GM13977 (cell line): Measurements from ENCODE around the gene AFM.

Source experiments
- DNase-seq: peaks from one replicate; pipeline ENCODE4 v3.0.0; 2012; ENCODE audit warnings: low spot score
- in situ Hi-C: fragments of 300-500 bp; cut with MboI; formaldehyde crosslinking; loops from one replicate; pipeline ENCODE4 v1.12.0; 2022; ENCODE audit warnings: low sequenced_read_pairs, low pct_unique_long_range_greater_than_20kb, mixed read lengths, inconsistent platforms; ENCODE audit not compliant: unreplicated experiment
- TF ChIP-seq, protein P1 (sequence below): IDR thresholded peaks from 2 replicates; pipeline ENCODE4 v1.5.1; 2012; ENCODE audit warnings: mild to moderate bottlenecking, control low read depth; ENCODE audit not compliant: insufficient read depth; ENCODE audit errors: extremely low read depth, missing control alignments

The AFM gene

DNA sequence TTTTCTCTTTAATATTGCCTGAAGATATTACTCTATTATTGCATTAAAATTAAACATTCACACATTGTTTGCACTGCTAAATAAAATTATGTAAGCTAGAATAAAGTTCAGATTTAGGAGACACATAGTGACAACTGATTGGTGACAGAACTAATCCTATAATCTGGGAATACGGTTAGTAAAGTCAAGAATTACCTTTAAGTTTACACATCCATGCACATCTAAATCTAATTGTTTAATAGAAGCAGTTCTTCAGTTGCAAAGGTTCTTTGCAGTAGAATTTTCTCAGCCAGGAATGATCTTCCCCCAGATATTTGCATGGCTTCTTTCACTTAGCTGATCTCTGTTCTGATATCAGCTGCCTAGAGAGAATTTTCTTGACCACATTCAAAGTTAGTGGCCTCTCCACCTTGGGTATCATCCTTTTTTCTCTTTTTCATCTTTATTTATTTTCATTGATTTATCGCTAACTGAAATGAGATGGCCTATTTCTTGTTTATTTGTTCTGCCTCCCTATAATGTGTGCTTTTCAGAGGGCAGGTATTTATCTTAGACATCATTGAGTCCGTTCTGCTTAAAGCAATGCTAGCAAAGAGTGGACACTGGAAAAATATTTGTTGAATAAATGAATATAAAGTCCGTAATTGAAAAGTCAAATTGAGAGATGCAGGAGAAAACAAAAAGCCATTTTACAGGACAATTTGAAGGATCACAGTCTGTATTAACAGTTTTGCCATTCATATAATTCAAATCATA lies 32.9 kb upstream of the AFM start:
- TF ChIP-seq, protein P1, sequence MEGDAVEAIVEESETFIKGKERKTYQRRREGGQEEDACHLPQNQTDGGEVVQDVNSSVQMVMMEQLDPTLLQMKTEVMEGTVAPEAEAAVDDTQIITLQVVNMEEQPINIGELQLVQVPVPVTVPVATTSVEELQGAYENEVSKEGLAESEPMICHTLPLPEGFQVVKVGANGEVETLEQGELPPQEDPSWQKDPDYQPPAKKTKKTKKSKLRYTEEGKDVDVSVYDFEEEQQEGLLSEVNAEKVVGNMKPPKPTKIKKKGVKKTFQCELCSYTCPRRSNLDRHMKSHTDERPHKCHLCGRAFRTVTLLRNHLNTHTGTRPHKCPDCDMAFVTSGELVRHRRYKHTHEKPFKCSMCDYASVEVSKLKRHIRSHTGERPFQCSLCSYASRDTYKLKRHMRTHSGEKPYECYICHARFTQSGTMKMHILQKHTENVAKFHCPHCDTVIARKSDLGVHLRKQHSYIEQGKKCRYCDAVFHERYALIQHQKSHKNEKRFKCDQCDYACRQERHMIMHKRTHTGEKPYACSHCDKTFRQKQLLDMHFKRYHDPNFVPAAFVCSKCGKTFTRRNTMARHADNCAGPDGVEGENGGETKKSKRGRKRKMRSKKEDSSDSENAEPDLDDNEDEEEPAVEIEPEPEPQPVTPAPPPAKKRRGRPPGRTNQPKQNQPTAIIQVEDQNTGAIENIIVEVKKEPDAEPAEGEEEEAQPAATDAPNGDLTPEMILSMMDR, result no peak
- in situ Hi-C loops, result no loop called here
- no peak for DNase-seq

- TF ChIP-seq, protein P1, result no peak
- in situ Hi-C loops, result no loop called here
- DNase-seq, result no peak
Measured at GRCh38 chr4:73450398-73451004, 31.0 kb upstream of the AFM start.

GRCh38 chr4:73451404-73451803 lies 30.1 kb upstream of the AFM start:
- in situ Hi-C loops, result no loop called here
- no peak for DNase-seq
- TF ChIP-seq, protein P1, result no peak

GRCh38 chr4:73451981-73452747 lies 29.4 kb upstream of the AFM start:
- no peak for DNase-seq

DNA sequence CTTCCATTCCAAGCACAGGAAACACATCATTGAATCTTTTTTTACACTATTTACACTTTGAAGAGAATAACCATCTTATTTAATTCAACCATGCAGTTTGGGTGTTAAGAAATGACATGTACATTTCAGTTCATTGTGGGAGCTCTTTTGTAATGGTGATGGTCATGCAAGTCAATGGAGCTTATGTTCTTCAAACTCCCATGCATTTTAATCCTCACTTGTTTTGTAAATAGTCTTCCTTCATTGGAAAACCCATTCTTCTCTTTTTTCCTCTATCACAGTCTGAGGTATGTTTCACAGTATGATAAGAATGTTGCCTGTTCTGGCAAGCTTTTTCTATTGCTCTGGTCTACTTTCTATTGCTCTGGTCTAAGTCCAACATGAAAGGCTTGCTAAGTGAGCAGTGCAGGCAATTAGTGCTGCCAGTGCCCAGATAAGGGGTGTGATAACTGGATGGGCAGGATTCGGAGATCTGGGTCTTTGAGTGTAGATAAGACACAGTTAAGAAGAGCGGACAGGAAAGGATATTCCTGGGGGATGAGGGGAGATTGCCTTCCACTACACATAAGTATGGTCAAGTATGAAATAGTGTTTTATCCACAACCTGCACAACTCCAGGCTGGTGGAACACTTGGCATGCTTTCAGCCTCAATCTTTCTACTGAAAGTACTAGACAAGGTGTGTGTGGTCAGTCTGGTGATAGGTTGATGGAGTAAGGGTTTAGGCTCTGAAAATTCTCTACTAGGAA lies 28.4 kb upstream of the AFM start:
- TF ChIP-seq, protein P1, result no peak
- DNase-seq, result no peak
- in situ Hi-C loops, result no loop called here

More at GRCh38 chr4:73451981-73452747, 29.4 kb upstream of the AFM start:
- in situ Hi-C loops, result no loop called here
- TF ChIP-seq, protein P1, result no peak

GRCh38 chr4:73453701-73454005 lies 27.9 kb upstream of the AFM start:
- TF ChIP-seq, protein P1, result no peak
- no peak for DNase-seq
- in situ Hi-C loops, result no loop called here
